HepG2 (cell line): ENCODE measurements around the gene COX7A1. TPM values are rescaled to one million over a fixed set of nuclear protein-coding genes. Genes with fewer than 3 reads are reported as not detected.

ENCODE experiments used
- ATF7-NPFF ChIP-seq: sonication (generic); formaldehyde crosslinking; IDR thresholded peaks from 2 replicates; pipeline ENCODE4 v1.8.1; 2023; ENCODE audit warnings: mild to moderate bottlenecking, low read depth, missing genetic modification reagents, moderate library complexity
- DMTF1 ChIP-seq: sonication (generic); formaldehyde crosslinking; IDR thresholded peaks from 2 replicates; pipeline ENCODE4 v1.4.0; 2020; ENCODE audit warnings: mild to moderate bottlenecking, missing genetic modification reagents
- FUBP1 ChIP-seq: sonication (generic); formaldehyde crosslinking; IDR thresholded peaks from 2 replicates; pipeline ENCODE4 v1.5.1; 2020; ENCODE audit warnings: missing genetic modification reagents, mild to moderate bottlenecking, borderline replicate concordance
- RAD21 ChIP-seq: fragments of 450-650 bp; formaldehyde crosslinking; IDR thresholded peaks from 2 replicates; pipeline ENCODE4 v1.5.0; 2020; ENCODE audit warnings: mild to moderate bottlenecking
- SP5 ChIP-seq: IDR thresholded peaks from 2 replicates; pipeline ENCODE4 v1.6.1; 2016; ENCODE audit warnings: low read depth, borderline replicate concordance
- YY1 ChIP-seq: IDR thresholded peaks from 2 replicates; pipeline ENCODE4 v1.6.1; 2011; ENCODE audit warnings: low read length, low read depth, moderate library complexity, mild to moderate bottlenecking; ENCODE audit not compliant: insufficient read depth, insufficient replicate concordance
- ZBTB39 ChIP-seq: sonication (generic); formaldehyde crosslinking; IDR thresholded peaks from 2 replicates; pipeline ENCODE4 v1.5.0; 2020; ENCODE audit warnings: missing genetic modification reagents
- ZFP36L1 ChIP-seq: sonication (generic); formaldehyde crosslinking; IDR thresholded peaks from 2 replicates; pipeline ENCODE4 v1.8.0; 2022; ENCODE audit warnings: mild to moderate bottlenecking, missing genetic modification reagents, moderate library complexity
- ZNF224 ChIP-seq: sonication (generic); formaldehyde crosslinking; IDR thresholded peaks from 2 replicates; pipeline ENCODE4 v1.5.0; 2020; ENCODE audit warnings: mild to moderate bottlenecking, missing genetic modification reagents
- ZNF382 ChIP-seq: sonication (generic); formaldehyde crosslinking; IDR thresholded peaks from 2 replicates; pipeline ENCODE4 v1.5.0; 2020; ENCODE audit warnings: missing genetic modification reagents, mild to moderate bottlenecking, borderline replicate concordance
- ZNF567 ChIP-seq: sonication (generic); formaldehyde crosslinking; IDR thresholded peaks from 2 replicates; pipeline ENCODE4 v1.8.1; 2023; ENCODE audit warnings: mild to moderate bottlenecking, missing genetic modification reagents, borderline replicate concordance
- ZNF724P ChIP-seq: sonication (generic); formaldehyde crosslinking; IDR thresholded peaks from 2 replicates; pipeline ENCODE4 v1.8.0; 2022; ENCODE audit warnings: missing genetic modification reagents, borderline replicate concordance
- polyA plus RNA-seq, 8 experiments: library from polyadenylated mRNA; depleted of rRNA in 3 of 8; stranded (reverse) in 7 of 8; unstranded in 1 of 8; fragments of >200 nt; fragmentation: Illumina TruSeq in 4 of 8; extraction: Trizol in 4 of 8; gene quantifications; 2 replicates each; pipeline versions ENCODE4 v1.2.1 to v1.2.3, GENCODE V29; 2011 to 2016; ENCODE audit warnings: low read depth in 4 of 8, missing spikeins in 1 of 8, mixed read lengths in 1 of 8; ENCODE audit not compliant: insufficient read depth in 1 of 8
- total RNA-seq, 5 experiments: library from RNA; depleted of rRNA; stranded (reverse); fragments of >200 nt; fragmentation: Illumina TruSeq; extraction: Trizol; gene quantifications; 2 replicates each; pipeline ENCODE4 v1.2.3, GENCODE V29; 2016; ENCODE audit warnings: low read depth in 1 of 5
- TF ChIP-seq, protein P1 (sequence below): sonication (generic); formaldehyde crosslinking; IDR thresholded peaks from 2 replicates; pipeline ENCODE4 v1.4.0; 2020; ENCODE audit warnings: missing genetic modification reagents; ENCODE audit errors: not compliant biosample characterization
- TF ChIP-seq, protein P2 (sequence below): sonication (generic); formaldehyde crosslinking; IDR thresholded peaks from 2 replicates; pipeline ENCODE4 v1.5.0; 2020; ENCODE audit warnings: mild to moderate bottlenecking, missing genetic modification reagents
- TF ChIP-seq, protein P3 (sequence below): IDR thresholded peaks from 2 replicates; pipeline ENCODE4 v1.6.1; 2016

COX7A1 gene
- total and polyA plus RNA-seq, 2 of the 13 experiments (the other 11 are each of a cell fraction or from before 2014, with no cell fraction given), result not detected

- peak; percentile 84 for TF ChIP-seq YY1
- TF ChIP-seq, protein P1, sequence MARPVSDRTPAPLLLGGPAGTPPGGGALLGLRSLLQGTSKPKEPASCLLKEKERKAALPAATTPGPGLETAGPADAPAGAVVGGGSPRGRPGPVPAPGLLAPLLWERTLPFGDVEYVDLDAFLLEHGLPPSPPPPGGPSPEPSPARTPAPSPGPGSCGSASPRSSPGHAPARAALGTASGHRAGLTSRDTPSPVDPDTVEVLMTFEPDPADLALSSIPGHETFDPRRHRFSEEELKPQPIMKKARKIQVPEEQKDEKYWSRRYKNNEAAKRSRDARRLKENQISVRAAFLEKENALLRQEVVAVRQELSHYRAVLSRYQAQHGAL (CRISPR knock-in tag), result peak; percentile 77
- no peak for TF ChIP-seq DMTF1
- peak; percentile 98 for TF ChIP-seq SP5 (CRISPR knock-in tag)
- TF ChIP-seq ZNF382 (CRISPR knock-in tag), result no peak
- TF ChIP-seq ZNF224 (CRISPR knock-in tag), result peak; percentile 85; the same call in 1 of the 2 replicates
- TF ChIP-seq RAD21 (CRISPR knock-in tag), result peak; percentile 66
- TF ChIP-seq, protein P2, sequence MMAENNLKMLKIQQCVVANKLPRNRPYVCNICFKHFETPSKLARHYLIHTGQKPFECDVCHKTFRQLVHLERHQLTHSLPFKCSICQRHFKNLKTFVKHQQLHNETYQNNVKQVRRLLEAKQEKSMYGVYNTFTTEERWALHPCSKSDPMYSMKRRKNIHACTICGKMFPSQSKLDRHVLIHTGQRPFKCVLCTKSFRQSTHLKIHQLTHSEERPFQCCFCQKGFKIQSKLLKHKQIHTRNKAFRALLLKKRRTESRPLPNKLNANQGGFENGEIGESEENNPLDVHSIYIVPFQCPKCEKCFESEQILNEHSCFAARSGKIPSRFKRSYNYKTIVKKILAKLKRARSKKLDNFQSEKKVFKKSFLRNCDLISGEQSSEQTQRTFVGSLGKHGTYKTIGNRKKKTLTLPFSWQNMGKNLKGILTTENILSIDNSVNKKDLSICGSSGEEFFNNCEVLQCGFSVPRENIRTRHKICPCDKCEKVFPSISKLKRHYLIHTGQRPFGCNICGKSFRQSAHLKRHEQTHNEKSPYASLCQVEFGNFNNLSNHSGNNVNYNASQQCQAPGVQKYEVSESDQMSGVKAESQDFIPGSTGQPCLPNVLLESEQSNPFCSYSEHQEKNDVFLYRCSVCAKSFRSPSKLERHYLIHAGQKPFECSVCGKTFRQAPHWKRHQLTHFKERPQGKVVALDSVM (CRISPR knock-in tag), result 0 out of 2 replicates have a peak, but pooled peaks have one; percentile 34
- TF ChIP-seq, protein P3, sequence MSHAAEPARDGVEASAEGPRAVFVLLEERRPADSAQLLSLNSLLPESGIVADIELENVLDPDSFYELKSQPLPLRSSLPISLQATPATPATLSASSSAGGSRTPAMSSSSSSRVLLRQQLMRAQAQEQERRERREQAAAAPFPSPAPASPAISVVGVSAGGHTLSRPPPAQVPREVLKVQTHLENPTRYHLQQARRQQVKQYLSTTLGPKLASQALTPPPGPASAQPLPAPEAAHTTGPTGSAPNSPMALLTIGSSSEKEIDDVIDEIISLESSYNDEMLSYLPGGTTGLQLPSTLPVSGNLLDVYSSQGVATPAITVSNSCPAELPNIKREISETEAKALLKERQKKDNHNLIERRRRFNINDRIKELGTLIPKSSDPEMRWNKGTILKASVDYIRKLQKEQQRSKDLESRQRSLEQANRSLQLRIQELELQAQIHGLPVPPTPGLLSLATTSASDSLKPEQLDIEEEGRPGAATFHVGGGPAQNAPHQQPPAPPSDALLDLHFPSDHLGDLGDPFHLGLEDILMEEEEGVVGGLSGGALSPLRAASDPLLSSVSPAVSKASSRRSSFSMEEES (CRISPR knock-in tag), result peak; percentile 72
- peak; percentile 88; the same call in 1 of the 2 replicates for TF ChIP-seq ZNF567 (CRISPR knock-in tag)
- no peak for TF ChIP-seq ZBTB39
- TF ChIP-seq ZNF724P (CRISPR knock-in tag), result peak; percentile 88
- peak; percentile 89; the same call in 1 of the 2 replicates for TF ChIP-seq ATF7-NPFF (CRISPR knock-in tag)
- TF ChIP-seq FUBP1 (CRISPR knock-in tag), result no peak
- TF ChIP-seq ZFP36L1 (CRISPR knock-in tag), result peak; percentile 22; the same call in 1 of the 2 replicates
These were observed 37.4 kb downstream of the COX7A1 start, which contains the start of gene POLR2I (continued) for GRCh38 chr19:36114721-36115452.
